Superior temporal gyrus (tissue), 1 donor: Measurements from ENCODE around the gene STX4.

Experiments used
- DNase-seq: peaks from one replicate; pipeline ENCODE4 v3.0.0-alpha.2; 2016; ENCODE audit errors: extremely low spot score

The STX4 gene

GRCh38 chr16:31032736-31033708 is at the start of gene STX4:
TSS of gene STX4 (plus strand) at chr16:31033558. CDS start at chr16:31033806, 248 bp downstream.
- DNase-seq, result peak; percentile 99

- DNase-seq, result no peak
These were observed 49.3 kb upstream of the STX4 start for GRCh38 chr16:30983898-30984610.

- DNase-seq, result peak; percentile 72
These were observed 48.5 kb upstream of the STX4 start, which contains the start of gene HSD3B7 for GRCh38 chr16:30984669-30985400. TSS of gene HSD3B7 (plus strand) at chr16:30985207. CDS start at chr16:30985659, 452 bp downstream.

GRCh38 chr16:30985401-30986128 is 47.8 kb upstream of the STX4 start:
- DNase-seq, result no peak

GRCh38 chr16:30986129-30986991 is 47.0 kb upstream of the STX4 start:
- DNase-seq, result no peak

- no peak for DNase-seq
These were observed 45.7 kb upstream of the STX4 start for GRCh38 chr16:30987581-30988190.

- no peak for DNase-seq
These were observed 43.8 kb upstream of the STX4 start for GRCh38 chr16:30989469-30990047.

- DNase-seq, result no peak
These were observed 43.3 kb upstream of the STX4 start for GRCh38 chr16:30990105-30990504.

- DNase-seq, result no peak
These were observed 42.3 kb upstream of the STX4 start for GRCh38 chr16:30991052-30991451.

- DNase-seq, result no peak
These were observed 41.0 kb upstream of the STX4 start for GRCh38 chr16:30992276-30992780.

- no peak for DNase-seq
These were observed 40.2 kb upstream of the STX4 start for GRCh38 chr16:30992931-30993816.

GRCh38 chr16:30995927-30996323 is 37.4 kb upstream of the STX4 start:
- no peak for DNase-seq

GRCh38 chr16:30996324-30996984 is 36.9 kb upstream of the STX4 start:
- no peak for DNase-seq

- DNase-seq, result no peak
These were observed 36.2 kb upstream of the STX4 start for GRCh38 chr16:30996985-30997724.

- no peak for DNase-seq
These were observed 35.3 kb upstream of the STX4 start for GRCh38 chr16:30997725-30998711.
